PC-3 (cell line): ENCODE data around the gene LINGO1. TPM values are rescaled to one million over a fixed set of nuclear protein-coding genes. Genes with fewer than 3 reads are reported as not detected.

Experiments
- ATAC-seq: fragments of 200-7000 bp; cut with Tn5 transposase; 2 replicates; pipeline ENCODE4 v1.9.1; 2020; ENCODE audit warnings: mild to moderate bottlenecking, moderate library complexity
- BruUV-seq: library from RNA; stranded (reverse); fragments of 400-500 nt; replicated peaks from 2 replicates; lab custom pipeline; 2021; lab: Mats Ljungman, UMichigan
- CTCF ChIA-PET: fragments of 300-600 bp; sonication (Branson Sonifier 250); formaldehyde crosslinking; loops from one replicate; lab custom pipeline; 2022; ENCODE audit warnings: antibody characterized with exemption; lab: Charles Lee
- POLR2A ChIA-PET: fragments of 300-600 bp; sonication (Branson Sonifier 250); formaldehyde crosslinking; loops from one replicate; lab custom pipeline; 2022; ENCODE audit warnings: antibody characterized with exemption; ENCODE audit not compliant: unreplicated experiment; lab: Charles Lee
- DNase-seq: peaks from one replicate; pipeline ENCODE4 v3.0.0-alpha.2; 2015
- H2AFZ ChIP-seq: fragments of 300-600 bp; sonication (generic); 2 replicates; pipeline ENCODE4 v1.6.0; 2016; ENCODE audit warnings: antibody characterized with exemption, low read length
- H3F3A ChIP-seq: fragments of 300-600 bp; sonication (generic); one replicate; pipeline ENCODE4 v1.6.0; 2017; ENCODE audit warnings: antibody characterized with exemption, low read length, control low read depth, mild to moderate bottlenecking; ENCODE audit not compliant: unreplicated experiment
- H3K27ac ChIP-seq: fragments of 300-600 bp; sonication (generic); 2 replicates; pipeline ENCODE4 v1.5.1; 2016; ENCODE audit warnings: mild to moderate bottlenecking, low read length
- H3K27me3 ChIP-seq: fragments of 300-600 bp; sonication (generic); 2 replicates; pipeline ENCODE4 v1.6.1; 2016; ENCODE audit warnings: low read length, mixed read lengths
- H3K36me3 ChIP-seq: fragments of 300-600 bp; sonication (generic); 2 replicates; pipeline ENCODE4 v1.6.1; 2016; ENCODE audit warnings: low read depth, mixed run types, low read length, mixed read lengths
- H3K4me1 ChIP-seq: fragments of 300-600 bp; sonication (generic); 2 replicates; pipeline ENCODE4 v1.5.1; 2016; ENCODE audit warnings: low read length; ENCODE audit not compliant: insufficient read depth
- H3K4me2 ChIP-seq: fragments of 300-600 bp; sonication (generic); 2 replicates; pipeline ENCODE4 v1.6.0; 2016; ENCODE audit warnings: low read length
- H3K4me3 ChIP-seq: fragments of 300-600 bp; sonication (generic); 2 replicates; pipeline ENCODE4 v1.5.1; 2016; ENCODE audit warnings: mild to moderate bottlenecking, low read length, mixed read lengths
- H3K79me2 ChIP-seq: fragments of 300-600 bp; sonication (generic); 2 replicates; pipeline ENCODE4 v1.6.1; 2017; ENCODE audit warnings: low read length, mixed read lengths
- H3K9ac ChIP-seq: fragments of 300-600 bp; sonication (generic); 2 replicates; pipeline ENCODE4 v1.6.0; 2016; ENCODE audit warnings: mild to moderate bottlenecking, low read length
- H3K9me2 ChIP-seq: fragments of 300-600 bp; sonication (generic); replicated peaks from 2 replicates; pipeline ENCODE4 v1.6.1; 2016; ENCODE audit warnings: mixed run types, low read length, mixed read lengths
- H3K9me3 ChIP-seq: fragments of 300-600 bp; sonication (generic); 2 replicates; pipeline ENCODE4 v1.6.1; 2016; ENCODE audit warnings: low read length, mixed read lengths
- H4K20me1 ChIP-seq: fragments of 300-600 bp; sonication (generic); 2 replicates; pipeline ENCODE4 v1.6.1; 2016; ENCODE audit warnings: low read length, mixed read lengths
- EZH2 ChIP-seq: fragments of 300-600 bp; sonication (generic); IDR thresholded peaks from one replicate; pipeline ENCODE4 v1.6.1; 2017; ENCODE audit warnings: antibody characterized with exemption, mild to moderate bottlenecking, low read length; ENCODE audit not compliant: unreplicated experiment
- EZH2phosphoT487 ChIP-seq: fragments of 300-600 bp; sonication (generic); IDR thresholded peaks from 2 replicates; pipeline ENCODE4 v1.6.1; 2018; ENCODE audit warnings: mild to moderate bottlenecking, antibody characterized with exemption, low read length, borderline replicate concordance
- intact Hi-C: fragments of 100-400 bp; cut with micrococcal nuclease; formaldehyde crosslinking; loops from 2 replicates; pipeline ENCODE4 v1.9.0; 2023
- total RNA-seq: library from RNA; depleted of rRNA; stranded (reverse); fragments of >200 nt; gene quantifications from 2 replicates; pipeline ENCODE4 v1.2.3, GENCODE V29; 2014
- TF ChIP-seq, protein P1 (sequence below): fragments of 300-600 bp; sonication (generic); conservative IDR thresholded peaks from 2 replicates; pipeline ENCODE4 v1.5.1; 2017; ENCODE audit warnings: antibody characterized with exemption, low read depth, mild to moderate bottlenecking, low read length

Gene LINGO1
- total RNA-seq, 1 experiment from 2014 or later = not detected

DNA sequence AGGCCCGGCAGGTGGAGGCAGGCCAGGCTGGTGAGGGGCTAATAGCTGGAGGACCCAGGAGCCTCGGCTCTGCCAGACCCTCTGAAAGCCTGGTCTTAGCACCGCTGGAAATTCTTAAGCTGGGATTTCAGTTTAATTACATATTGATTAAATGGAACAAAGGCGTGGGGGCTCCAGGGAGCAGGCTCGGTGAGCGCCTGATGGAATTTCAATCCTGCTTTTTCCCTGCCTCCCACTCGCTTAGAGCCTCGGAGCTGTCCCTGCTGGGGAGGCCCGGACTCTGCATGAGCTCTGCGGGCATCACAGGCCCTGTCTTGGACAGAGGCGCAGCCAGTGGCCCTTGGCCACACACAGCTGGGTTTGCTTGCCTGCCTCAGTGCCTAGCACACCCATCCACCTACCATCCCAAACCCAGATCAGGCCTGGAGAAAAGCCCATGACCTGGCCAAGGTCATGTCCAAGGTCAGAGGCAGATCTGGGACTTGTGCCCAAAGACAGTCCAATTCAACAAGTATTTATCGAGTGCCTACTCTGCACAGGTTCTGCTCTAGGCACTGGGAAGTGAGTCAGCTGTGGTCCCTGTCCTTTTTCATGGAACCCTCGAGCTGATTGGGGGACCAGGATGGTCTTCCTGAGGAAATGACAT, 40.6 kb downstream of the LINGO1 start:
- Histone ChIP-seq H2AFZ (no peak overlapping the region), H3K9me2 (no peaks in the 10 kb centered on the region), H3K9ac (no peak overlapping the region), H3K9me3 (no peaks in the 10 kb centered on the region), H4K20me1 (no peaks in the 10 kb centered on the region), H3K27me3 (peaks cover 2% of the 10 kb centered on the region), H3K27ac (no peak overlapping the region), H3F3A (no peaks in the 10 kb centered on the region), H3K4me1 (no peaks in the 10 kb centered on the region), H3K79me2 (no peaks in the 10 kb centered on the region), H3K4me3 (no peak overlapping the region), H3K36me3 (no peaks in the 10 kb centered on the region), H3K4me2 (no peak overlapping the region)
- no peak for DNase-seq
- ChIA-PET POLR2A (no interaction called here), CTCF (no interaction called here)
- BruUV-seq = no TSS peak
- no peak for TF ChIP-seq EZH2phosphoT487
- TF ChIP-seq EZH2 = no peak
- TF ChIP-seq, protein P1, sequence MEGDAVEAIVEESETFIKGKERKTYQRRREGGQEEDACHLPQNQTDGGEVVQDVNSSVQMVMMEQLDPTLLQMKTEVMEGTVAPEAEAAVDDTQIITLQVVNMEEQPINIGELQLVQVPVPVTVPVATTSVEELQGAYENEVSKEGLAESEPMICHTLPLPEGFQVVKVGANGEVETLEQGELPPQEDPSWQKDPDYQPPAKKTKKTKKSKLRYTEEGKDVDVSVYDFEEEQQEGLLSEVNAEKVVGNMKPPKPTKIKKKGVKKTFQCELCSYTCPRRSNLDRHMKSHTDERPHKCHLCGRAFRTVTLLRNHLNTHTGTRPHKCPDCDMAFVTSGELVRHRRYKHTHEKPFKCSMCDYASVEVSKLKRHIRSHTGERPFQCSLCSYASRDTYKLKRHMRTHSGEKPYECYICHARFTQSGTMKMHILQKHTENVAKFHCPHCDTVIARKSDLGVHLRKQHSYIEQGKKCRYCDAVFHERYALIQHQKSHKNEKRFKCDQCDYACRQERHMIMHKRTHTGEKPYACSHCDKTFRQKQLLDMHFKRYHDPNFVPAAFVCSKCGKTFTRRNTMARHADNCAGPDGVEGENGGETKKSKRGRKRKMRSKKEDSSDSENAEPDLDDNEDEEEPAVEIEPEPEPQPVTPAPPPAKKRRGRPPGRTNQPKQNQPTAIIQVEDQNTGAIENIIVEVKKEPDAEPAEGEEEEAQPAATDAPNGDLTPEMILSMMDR = no peak
- intact Hi-C loops = no loop called here
- no peak for ATAC-seq

DNA sequence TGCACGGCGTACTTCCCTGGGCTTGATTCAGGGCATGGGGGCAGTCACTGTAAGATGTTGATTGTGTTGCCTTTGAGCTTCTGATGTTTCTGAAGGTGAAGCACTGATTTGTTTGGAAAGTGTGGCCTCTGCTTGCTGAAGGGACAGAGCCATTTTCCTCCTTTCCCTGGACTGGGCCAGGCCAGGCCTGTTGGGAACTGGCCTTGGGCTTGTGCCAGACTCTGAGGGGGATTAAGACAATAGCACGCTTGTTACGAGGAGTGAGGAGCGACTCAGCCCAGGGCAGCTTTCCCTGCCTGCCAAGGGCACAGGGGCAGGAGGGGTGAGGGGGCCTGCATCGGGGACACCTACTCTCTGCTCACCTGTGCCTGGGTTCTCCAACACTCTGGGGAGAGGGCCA, 42.9 kb downstream of the LINGO1 start:
- POLR2A ChIA-PET = no interaction called here
- no TSS peak for BruUV-seq
- no peaks in the 10 kb centered on the region for H3K36me3 ChIP-seq

DNA sequence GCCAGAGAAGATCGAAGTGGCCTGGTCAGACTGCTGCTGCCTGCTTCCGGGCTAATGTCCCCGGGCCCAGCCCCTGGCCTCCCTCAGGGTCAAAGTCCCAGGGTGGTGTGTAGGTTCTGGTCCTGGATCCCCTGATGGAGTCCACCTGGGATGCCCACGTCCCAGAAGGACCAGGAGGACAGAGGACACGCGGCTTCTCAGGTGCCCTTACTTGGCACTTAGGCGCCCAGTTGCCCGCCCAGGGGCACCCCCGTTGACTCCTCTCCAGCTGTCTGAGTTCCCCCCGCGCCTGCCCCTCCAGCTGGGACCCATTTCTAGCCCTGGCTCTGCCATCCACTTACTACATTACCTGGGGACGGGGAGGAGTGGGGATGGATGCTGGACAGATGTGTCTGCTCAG, 44.6 kb downstream of the LINGO1 start:
- Histone ChIP-seq H3F3A (no peaks in the 10 kb centered on the region), H2AFZ (no peak overlapping the region), H3K79me2 (no peaks in the 10 kb centered on the region), H3K27me3 (peaks cover 15% of the 10 kb centered on the region), H3K4me3 (no peak overlapping the region), H3K9ac (no peak overlapping the region), H3K9me3 (no peaks in the 10 kb centered on the region), H3K9me2 (no peaks in the 10 kb centered on the region), H3K27ac (no peak overlapping the region), H3K4me2 (no peak overlapping the region), H4K20me1 (no peaks in the 10 kb centered on the region), H3K4me1 (no peaks in the 10 kb centered on the region), H3K36me3 (no peaks in the 10 kb centered on the region)
- DNase-seq = no peak
- intact Hi-C loops = no loop called here
- ChIA-PET CTCF (no interaction called here), POLR2A (no interaction called here)
- no peak for ATAC-seq
- no TSS peak for BruUV-seq
- TF ChIP-seq, protein P1 = no peak
- TF ChIP-seq EZH2phosphoT487 (no peak), EZH2 (no peak)

More for the DNA sequence above, 42.9 kb downstream of the LINGO1 start:
- peaks cover 15% of the 10 kb centered on the region for H3K27me3 ChIP-seq
- intact Hi-C loops = no loop called here
- TF ChIP-seq EZH2phosphoT487 = no peak
- TF ChIP-seq, protein P1 = no peak
- no peak for TF ChIP-seq EZH2
- H3K4me3 ChIP-seq = no peak overlapping the region
- ATAC-seq (no peak), DNase-seq (no peak)
- no peak overlapping the region for H3K4me2 ChIP-seq
- no peaks in the 10 kb centered on the region for H3F3A ChIP-seq
- no peaks in the 10 kb centered on the region for H3K9me3 ChIP-seq
- CTCF ChIA-PET = no interaction called here
- H2AFZ ChIP-seq = no peak overlapping the region
- H3K27ac ChIP-seq = no peak overlapping the region
- no peaks in the 10 kb centered on the region for H4K20me1 ChIP-seq
- no peaks in the 10 kb centered on the region for H3K9me2 ChIP-seq
- no peaks in the 10 kb centered on the region for H3K4me1 ChIP-seq
- no peak overlapping the region for H3K9ac ChIP-seq
- H3K79me2 ChIP-seq = no peaks in the 10 kb centered on the region
